Fibroblast of lung (primary cell): ENCODE results near the gene GATAD1. TPM values are rescaled to one million over a fixed set of nuclear protein-coding genes. Genes with fewer than 3 reads are reported as not detected.
"Not testable (repeated sequence)": the region's sequence is repeated elsewhere in the genome, so short reads cannot be mapped to it uniquely, and the experiment has no call there.

Experiments used
- DNase-seq, 2 donors: peaks; one replicate each; pipeline versions ENCODE4 v3.0.0 to v3.0.0-alpha.2; 2010; ENCODE audit warnings: low read depth in 2 of 2
- H2AFZ ChIP-seq: 2 replicates; pipeline ENCODE4 v1.5.1; 2012; ENCODE audit warnings: low read length, control low read depth, inconsistent platforms
- H3K27ac ChIP-seq: 2 replicates; pipeline ENCODE4 v1.5.1; 2011; ENCODE audit warnings: low read length, control low read depth; ENCODE audit not compliant: insufficient read depth
- H3K27me3 ChIP-seq: 2 replicates; pipeline ENCODE4 v1.5.1; 2011; ENCODE audit warnings: mild to moderate bottlenecking, low read length; ENCODE audit not compliant: control insufficient read depth, insufficient read depth
- H3K36me3 ChIP-seq: 2 replicates; pipeline ENCODE4 v1.5.1; 2011; ENCODE audit warnings: low read length; ENCODE audit not compliant: control insufficient read depth, insufficient read depth
- H3K4me1 ChIP-seq: 2 replicates; pipeline ENCODE4 v1.5.1; 2011; ENCODE audit warnings: low read length; ENCODE audit not compliant: control insufficient read depth, insufficient read depth; ENCODE audit errors: extremely low read depth
- H3K4me2 ChIP-seq: 2 replicates; pipeline ENCODE4 v1.5.1; 2011; ENCODE audit warnings: low read length, control low read depth; ENCODE audit not compliant: insufficient read depth; ENCODE audit errors: extremely low read depth
- H3K4me3 ChIP-seq, 4 experiments: fragments of 200-600 bp in 1 of 4; sonication (generic) in 1 of 4; replicated peaks in 1 of 4; 2 replicates each; pipeline ENCODE4 v1.5.1; 2011 to 2016; ENCODE audit warnings: low read length in 4 of 4, low read depth in 3 of 4, mild to moderate bottlenecking in 3 of 4, control low read depth in 2 of 4, inconsistent platforms in 1 of 4, mixed read lengths in 1 of 4; ENCODE audit not compliant: insufficient read depth in 1 of 4; ENCODE audit errors: control extremely low read depth in 1 of 4
- H3K79me2 ChIP-seq: 2 replicates; pipeline ENCODE4 v1.5.1; 2012; ENCODE audit warnings: mild to moderate bottlenecking, low read length, inconsistent platforms; ENCODE audit not compliant: control insufficient read depth, insufficient read depth
- H3K9ac ChIP-seq: 2 replicates; pipeline ENCODE4 v1.5.1; 2011; ENCODE audit warnings: mild to moderate bottlenecking, low read length, control low read depth; ENCODE audit not compliant: insufficient read depth
- H3K9me3 ChIP-seq: 2 replicates; pipeline ENCODE4 v1.5.1; 2012; ENCODE audit warnings: low read depth, low read length; ENCODE audit not compliant: control insufficient read depth, insufficient read depth
- H4K20me1 ChIP-seq: 2 replicates; pipeline ENCODE4 v1.5.1; 2011; ENCODE audit warnings: low read length; ENCODE audit not compliant: control insufficient read depth, insufficient read depth; ENCODE audit errors: extremely low read depth
- EZH2 ChIP-seq: IDR thresholded peaks from 2 replicates; pipeline ENCODE4 v1.5.1; 2012; ENCODE audit warnings: low read length, control low read depth, mild to moderate bottlenecking; ENCODE audit errors: missing control alignments
- polyA plus RNA-seq, 2 donors: library from polyadenylated mRNA; depleted of rRNA in 1 of 2; stranded (reverse) in 1 of 2; unstranded in 1 of 2; fragments of >200 nt; gene quantifications; 2 replicates each; pipeline ENCODE4 v1.2.1, GENCODE V29; 2011 to 2012; ENCODE audit warnings: missing spikeins in 1 of 2
- total RNA-seq: library from RNA; depleted of rRNA; stranded (reverse); fragments of >200 nt; gene quantifications from 2 replicates; pipeline ENCODE4 v1.2.1, GENCODE V29; 2014
- TF ChIP-seq, protein P1 (sequence below), 2 donors: IDR thresholded peaks in 1 of 2; conservative IDR thresholded peaks in 1 of 2; 1 replicate in 1 of 2; 2 replicates in 1 of 2; pipeline ENCODE4 v1.5.1; 2011 to 2012; ENCODE audit warnings: low read length in 2 of 2, control low read depth in 1 of 2, inconsistent platforms in 1 of 2, low read depth in 1 of 2, mild to moderate bottlenecking in 1 of 2

GATAD1 gene
- total and polyA plus RNA-seq, 2 donors (not counting 1 experiment from before 2014, with no cell fraction given) = 32.1 to 32.4 TPM

DNA sequence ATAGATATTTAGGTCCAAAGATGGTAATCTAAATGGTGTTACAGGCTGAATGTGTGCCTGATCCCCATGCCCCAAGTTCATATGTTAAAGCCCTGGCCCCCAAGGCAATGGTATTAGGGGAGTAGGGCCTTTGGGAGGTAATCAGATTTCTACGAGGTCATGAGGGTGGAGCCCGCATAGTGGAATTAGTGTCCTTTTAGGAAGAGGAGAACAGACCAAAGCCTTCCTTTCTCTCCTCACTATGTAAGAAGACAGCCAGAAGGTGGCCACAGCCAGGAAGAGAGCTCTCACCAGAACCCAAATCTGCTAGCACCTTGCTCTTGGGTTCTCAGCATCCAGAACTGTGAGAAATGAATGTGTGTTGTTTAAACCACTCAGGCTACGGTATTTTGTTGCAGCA lies 15.3 kb downstream of the GATAD1 start:
- Histone ChIP-seq H3K4me1 (no peaks in the 10 kb centered on the region), H3K4me3 (no peak overlapping the region), H3K27me3 (no peaks in the 10 kb centered on the region), H3K27ac (no peak overlapping the region), H3K9me3 (no peaks in the 10 kb centered on the region), H2AFZ (no peak overlapping the region), H3K4me2 (no peak overlapping the region), H3K36me3 (no peaks in the 10 kb centered on the region), H3K9ac (no peak overlapping the region), H3K79me2 (no peaks in the 10 kb centered on the region), H4K20me1 (no peaks in the 10 kb centered on the region)
- DNase-seq = no peak
- TF ChIP-seq EZH2 = no peak
- TF ChIP-seq, protein P1, sequence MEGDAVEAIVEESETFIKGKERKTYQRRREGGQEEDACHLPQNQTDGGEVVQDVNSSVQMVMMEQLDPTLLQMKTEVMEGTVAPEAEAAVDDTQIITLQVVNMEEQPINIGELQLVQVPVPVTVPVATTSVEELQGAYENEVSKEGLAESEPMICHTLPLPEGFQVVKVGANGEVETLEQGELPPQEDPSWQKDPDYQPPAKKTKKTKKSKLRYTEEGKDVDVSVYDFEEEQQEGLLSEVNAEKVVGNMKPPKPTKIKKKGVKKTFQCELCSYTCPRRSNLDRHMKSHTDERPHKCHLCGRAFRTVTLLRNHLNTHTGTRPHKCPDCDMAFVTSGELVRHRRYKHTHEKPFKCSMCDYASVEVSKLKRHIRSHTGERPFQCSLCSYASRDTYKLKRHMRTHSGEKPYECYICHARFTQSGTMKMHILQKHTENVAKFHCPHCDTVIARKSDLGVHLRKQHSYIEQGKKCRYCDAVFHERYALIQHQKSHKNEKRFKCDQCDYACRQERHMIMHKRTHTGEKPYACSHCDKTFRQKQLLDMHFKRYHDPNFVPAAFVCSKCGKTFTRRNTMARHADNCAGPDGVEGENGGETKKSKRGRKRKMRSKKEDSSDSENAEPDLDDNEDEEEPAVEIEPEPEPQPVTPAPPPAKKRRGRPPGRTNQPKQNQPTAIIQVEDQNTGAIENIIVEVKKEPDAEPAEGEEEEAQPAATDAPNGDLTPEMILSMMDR (conservative IDR thresholded peaks at IDR 0.05 in 1 of 2, IDR thresholded peaks at IDR 0.05 in 1 of 2; ENCODE audit: low read depth in 1 of 2, low read length in 2 of 2) = no peak

DNA sequence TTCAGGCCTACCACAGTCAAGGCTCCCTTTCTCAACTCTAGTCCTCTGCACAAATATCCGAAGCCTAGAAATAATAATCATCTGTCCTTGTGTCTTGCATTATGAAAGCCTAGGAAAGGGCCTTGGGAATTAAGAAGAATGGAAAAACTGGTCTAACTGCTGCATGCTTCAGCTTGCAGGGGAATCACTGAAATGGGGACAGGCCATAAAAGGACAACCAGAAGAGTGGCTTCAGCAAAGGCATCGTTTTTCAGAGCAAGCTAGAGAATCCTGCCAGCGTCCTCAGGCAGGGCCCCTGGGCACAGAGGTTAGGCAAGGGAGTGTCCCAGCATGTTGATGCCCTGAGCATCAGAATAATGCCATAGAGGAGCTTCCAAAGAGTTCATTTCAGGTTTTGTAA lies 17.2 kb downstream of the GATAD1 start:
- Histone ChIP-seq H3K9me3 (no peaks in the 10 kb centered on the region), H2AFZ (no peak overlapping the region), H3K27me3 (no peaks in the 10 kb centered on the region), H3K4me1 (no peaks in the 10 kb centered on the region), H3K79me2 (no peaks in the 10 kb centered on the region), H3K27ac (no peak overlapping the region), H4K20me1 (no peaks in the 10 kb centered on the region), H3K36me3 (no peaks in the 10 kb centered on the region), H3K9ac (no peak overlapping the region), H3K4me3 (no peak overlapping the region), H3K4me2 (no peak overlapping the region)
- TF ChIP-seq EZH2 = no peak
- TF ChIP-seq, protein P1 (conservative IDR thresholded peaks at IDR 0.05 in 1 of 2, IDR thresholded peaks at IDR 0.05 in 1 of 2; ENCODE audit: low read depth in 1 of 2, low read length in 2 of 2) = no peak
- no peak for DNase-seq

DNA sequence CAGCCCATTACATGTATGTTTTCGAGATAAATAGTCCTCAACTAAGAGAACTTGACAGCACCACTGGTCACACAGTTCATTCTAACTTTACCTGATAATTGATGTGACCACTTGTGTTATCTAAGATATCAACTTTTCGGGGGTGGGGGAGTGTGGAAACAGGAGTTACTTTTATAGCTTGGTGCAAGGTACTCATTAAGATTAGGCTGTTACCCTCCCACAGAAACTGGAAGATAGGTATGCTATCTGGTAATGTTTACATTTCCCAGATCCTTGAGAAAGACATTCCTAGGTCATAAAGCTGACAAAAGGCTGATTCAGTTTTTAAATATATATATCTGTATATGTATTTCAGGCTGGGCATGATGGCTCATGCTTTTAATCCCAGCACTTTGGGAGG lies 19.4 kb downstream of the GATAD1 start:
- no peak overlapping the region for H2AFZ ChIP-seq
- no peaks in the 10 kb centered on the region for H3K36me3 ChIP-seq
- H3K27ac ChIP-seq = no peak overlapping the region
- H3K4me3 ChIP-seq = no peak overlapping the region
- no peaks in the 10 kb centered on the region for H4K20me1 ChIP-seq
- no peak overlapping the region for H3K4me2 ChIP-seq
- no peak for TF ChIP-seq EZH2
- TF ChIP-seq, protein P1 (conservative IDR thresholded peaks at IDR 0.05 in 1 of 2, IDR thresholded peaks at IDR 0.05 in 1 of 2; ENCODE audit: low read depth in 1 of 2, low read length in 2 of 2) = no peak
- no peak overlapping the region for H3K9ac ChIP-seq
- H3K27me3 ChIP-seq = no peaks in the 10 kb centered on the region
- no peaks in the 10 kb centered on the region for H3K4me1 ChIP-seq
- H3K9me3 ChIP-seq = no peaks in the 10 kb centered on the region
- H3K79me2 ChIP-seq = no peaks in the 10 kb centered on the region
- no peak for DNase-seq

DNA sequence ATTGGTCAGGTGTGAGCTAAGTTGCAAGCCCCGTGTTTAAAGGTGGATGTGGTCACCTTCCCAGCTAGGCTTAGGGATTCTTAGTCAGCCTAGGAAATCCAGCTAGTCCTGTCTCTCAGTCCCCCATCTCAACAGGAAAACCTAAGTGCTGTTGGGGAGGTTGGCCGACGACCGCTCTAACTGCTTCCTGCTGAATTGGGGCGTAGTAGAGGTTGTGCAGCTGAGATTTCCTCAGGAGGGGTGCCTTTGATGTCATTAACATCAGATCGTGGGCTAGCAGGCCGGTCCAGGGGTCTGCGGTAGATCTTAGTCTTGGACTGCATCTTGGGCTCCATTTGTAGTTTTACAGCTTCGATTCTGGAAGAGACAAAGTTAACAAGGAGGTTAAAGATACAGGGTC lies 21.3 kb downstream of the GATAD1 start:
- H3K4me2 ChIP-seq, H4K20me1 ChIP-seq, DNase-seq, H3K36me3 ChIP-seq, H3K27me3 ChIP-seq, H3K27ac ChIP-seq, H3K9me3 ChIP-seq, H2AFZ ChIP-seq, H3K9ac ChIP-seq, H3K79me2 ChIP-seq, H3K4me3 ChIP-seq, H3K4me1 ChIP-seq: not testable (repeated sequence)

DNA sequence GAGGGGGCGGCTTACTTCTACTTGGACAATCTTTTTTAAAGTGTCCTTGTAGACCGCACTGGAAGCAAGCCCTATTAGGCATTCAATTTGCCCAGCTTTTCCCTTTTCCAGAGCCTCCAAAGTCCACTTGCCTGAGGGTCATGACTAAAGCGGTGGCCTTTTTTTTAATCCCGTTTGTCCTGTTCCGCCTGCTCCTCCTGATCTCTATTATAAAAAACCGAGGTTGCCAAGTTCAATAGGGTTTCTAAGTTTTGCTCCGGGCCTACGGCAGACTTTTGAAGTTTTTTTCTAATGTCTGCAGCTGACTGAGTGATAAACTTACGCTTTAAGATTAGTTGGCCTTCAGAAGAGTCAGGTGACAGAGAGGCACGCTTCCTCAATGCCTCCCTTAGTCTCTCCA lies 26.7 kb downstream of the GATAD1 start:
- not testable (repeated sequence) for H3K36me3 ChIP-seq, DNase-seq, H2AFZ ChIP-seq, H3K27me3 ChIP-seq, H3K27ac ChIP-seq, H3K9ac ChIP-seq, H3K9me3 ChIP-seq, H3K79me2 ChIP-seq, H3K4me2 ChIP-seq, H4K20me1 ChIP-seq, H3K4me3 ChIP-seq, H3K4me1 ChIP-seq
